ENCODE measurements around the gene TTC3.

DNA sequence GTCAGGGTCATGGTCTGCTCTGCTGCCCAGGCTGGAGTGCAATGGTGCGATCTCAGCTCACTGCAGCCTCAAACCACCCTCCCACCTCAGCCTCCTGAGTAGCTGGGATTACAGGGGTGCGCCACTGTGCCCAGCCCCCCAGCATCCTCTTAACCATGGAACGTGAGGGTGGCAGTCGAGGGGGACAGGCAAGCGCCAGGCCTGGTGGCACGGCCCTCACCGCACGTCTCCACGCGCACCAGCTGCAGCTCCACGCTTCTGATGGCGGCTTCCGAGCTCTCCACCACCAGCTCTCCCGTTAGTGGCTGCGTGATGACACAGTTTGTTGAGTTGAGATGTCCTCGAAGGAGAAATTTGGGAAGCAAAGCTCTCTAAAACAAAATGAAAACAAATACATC lies 154.9 kb downstream of the TTC3 start:
- TF ChIP-seq, protein P1, sequence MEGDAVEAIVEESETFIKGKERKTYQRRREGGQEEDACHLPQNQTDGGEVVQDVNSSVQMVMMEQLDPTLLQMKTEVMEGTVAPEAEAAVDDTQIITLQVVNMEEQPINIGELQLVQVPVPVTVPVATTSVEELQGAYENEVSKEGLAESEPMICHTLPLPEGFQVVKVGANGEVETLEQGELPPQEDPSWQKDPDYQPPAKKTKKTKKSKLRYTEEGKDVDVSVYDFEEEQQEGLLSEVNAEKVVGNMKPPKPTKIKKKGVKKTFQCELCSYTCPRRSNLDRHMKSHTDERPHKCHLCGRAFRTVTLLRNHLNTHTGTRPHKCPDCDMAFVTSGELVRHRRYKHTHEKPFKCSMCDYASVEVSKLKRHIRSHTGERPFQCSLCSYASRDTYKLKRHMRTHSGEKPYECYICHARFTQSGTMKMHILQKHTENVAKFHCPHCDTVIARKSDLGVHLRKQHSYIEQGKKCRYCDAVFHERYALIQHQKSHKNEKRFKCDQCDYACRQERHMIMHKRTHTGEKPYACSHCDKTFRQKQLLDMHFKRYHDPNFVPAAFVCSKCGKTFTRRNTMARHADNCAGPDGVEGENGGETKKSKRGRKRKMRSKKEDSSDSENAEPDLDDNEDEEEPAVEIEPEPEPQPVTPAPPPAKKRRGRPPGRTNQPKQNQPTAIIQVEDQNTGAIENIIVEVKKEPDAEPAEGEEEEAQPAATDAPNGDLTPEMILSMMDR (IDR thresholded peaks at IDR 0.05), result no peak
- TF ChIP-seq POLR2AphosphoS5 (IDR thresholded peaks at IDR 0.05) (no peak), POLR2A (IDR thresholded peaks at IDR 0.05) (no peak)
